Measurements from ENCODE around the gene TPP2.

TPP2 gene

DNA sequence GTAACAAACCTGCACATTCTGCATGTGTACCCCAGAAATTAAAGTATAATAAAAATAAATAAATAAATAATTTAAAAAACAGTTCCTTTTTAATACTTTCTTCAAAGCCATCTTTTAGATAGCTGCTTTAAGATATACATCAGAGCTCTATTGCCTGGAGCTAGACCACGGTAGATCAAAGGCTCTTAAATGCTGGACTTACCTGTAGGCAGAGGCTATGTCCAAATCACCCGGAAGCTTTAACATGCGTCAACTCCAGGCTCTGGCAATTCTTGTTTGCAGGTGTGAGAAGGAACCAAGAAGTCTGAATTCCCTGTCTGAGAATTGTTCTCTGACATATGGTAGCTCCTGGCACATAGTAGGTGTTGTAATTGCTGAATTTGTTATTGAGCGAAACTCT is 99.7 kb downstream of the TPP2 start:
- DNase-seq = no peak

DNA sequence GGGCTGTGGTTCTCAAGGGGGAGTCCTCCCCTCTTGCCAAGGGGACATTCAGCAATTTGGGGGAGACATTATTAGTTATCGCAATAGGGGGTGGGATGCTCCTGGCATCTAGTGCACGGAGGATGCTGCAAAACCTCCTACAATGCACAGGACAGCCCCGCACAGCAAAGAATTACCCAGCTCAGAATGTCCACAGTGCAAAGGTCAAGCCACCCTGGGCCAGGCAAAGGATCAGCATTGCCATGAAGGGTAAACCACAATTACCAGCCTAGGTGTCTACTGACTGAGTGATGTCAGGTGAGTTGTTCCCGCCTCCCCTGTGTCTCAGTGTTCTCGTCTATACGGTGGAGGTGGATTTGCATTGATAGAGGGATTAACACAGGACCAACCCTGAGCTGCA is 100.5 kb downstream of the TPP2 start:
- no peak for DNase-seq

GRCh38 chr13:102697929-102698648 is 101.3 kb downstream of the TPP2 start:
- no peak for DNase-seq

- DNase-seq = no peak
Measured at GRCh38 chr13:102698649-102698980, 101.8 kb downstream of the TPP2 start.

DNA sequence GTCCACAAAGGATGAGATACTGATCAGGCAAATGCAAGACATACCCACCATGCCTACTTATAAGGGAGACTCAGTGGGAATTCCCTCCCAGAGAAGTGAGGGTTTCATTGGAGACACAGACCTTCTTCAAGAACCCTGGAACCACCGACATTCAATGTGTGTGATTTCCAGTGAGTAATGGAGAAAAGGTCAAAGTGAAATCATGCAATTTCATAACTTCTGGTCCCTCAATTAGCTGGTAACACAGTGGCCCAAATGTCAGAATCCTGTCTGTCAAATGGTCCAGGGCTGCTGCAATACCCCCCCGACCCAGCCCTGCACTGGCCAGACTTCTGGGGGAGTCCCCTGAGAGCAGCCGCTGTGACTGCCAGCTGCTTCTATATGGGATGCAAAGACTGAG is 102.7 kb downstream of the TPP2 start:
- DNase-seq = no peak

DNA sequence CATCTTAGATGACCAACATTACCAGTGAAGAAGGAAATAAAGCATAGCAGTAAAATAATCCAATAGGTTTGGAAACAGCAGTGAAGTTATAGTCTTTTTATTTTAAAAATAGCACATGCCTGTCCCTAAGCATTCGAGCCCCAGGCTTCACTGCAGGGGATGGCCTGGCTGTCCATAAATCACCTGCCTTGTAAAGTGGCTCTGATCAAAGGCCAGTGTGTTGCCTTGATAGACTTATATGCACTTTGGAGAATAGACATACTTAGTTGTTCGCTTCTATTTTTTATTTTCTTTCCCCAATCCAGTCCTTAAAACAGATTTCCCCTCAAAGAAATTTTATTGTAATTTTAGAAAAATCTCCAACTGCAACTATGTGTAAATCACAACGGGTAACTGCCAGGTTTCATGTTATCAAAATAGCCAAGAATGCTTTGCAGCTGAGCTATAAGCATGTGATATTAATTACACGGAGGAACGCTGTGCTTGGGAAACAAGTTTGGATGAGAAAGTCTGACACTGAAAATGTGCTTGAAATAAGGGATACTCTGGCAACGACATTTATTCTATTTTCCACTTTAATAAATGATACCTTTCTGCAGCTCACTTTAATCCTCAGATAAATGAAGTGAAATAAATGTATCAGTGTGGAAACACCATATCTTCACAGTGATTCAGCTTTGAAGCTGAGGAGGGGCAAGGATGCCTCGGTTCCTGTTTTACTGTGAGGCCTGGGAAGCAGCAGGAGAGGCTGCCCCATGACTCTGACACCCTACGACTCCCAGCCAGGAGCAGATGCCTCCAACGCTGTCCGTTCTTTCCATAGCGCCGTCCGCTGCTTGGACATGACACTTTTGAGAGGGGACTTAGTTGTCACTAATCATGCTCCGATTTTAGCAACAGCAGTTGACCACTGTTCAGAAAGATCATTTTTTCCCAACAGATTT is 103.6 kb downstream of the TPP2 start:
- no peak for DNase-seq

- no peak for DNase-seq
Measured at GRCh38 chr13:102701331-102701730, 104.5 kb downstream of the TPP2 start.

GRCh38 chr13:102702965-102703725 is 106.4 kb downstream of the TPP2 start:
- DNase-seq = no peak

GRCh38 chr13:102703726-102704035 is 106.9 kb downstream of the TPP2 start:
- no peak for DNase-seq

DNA sequence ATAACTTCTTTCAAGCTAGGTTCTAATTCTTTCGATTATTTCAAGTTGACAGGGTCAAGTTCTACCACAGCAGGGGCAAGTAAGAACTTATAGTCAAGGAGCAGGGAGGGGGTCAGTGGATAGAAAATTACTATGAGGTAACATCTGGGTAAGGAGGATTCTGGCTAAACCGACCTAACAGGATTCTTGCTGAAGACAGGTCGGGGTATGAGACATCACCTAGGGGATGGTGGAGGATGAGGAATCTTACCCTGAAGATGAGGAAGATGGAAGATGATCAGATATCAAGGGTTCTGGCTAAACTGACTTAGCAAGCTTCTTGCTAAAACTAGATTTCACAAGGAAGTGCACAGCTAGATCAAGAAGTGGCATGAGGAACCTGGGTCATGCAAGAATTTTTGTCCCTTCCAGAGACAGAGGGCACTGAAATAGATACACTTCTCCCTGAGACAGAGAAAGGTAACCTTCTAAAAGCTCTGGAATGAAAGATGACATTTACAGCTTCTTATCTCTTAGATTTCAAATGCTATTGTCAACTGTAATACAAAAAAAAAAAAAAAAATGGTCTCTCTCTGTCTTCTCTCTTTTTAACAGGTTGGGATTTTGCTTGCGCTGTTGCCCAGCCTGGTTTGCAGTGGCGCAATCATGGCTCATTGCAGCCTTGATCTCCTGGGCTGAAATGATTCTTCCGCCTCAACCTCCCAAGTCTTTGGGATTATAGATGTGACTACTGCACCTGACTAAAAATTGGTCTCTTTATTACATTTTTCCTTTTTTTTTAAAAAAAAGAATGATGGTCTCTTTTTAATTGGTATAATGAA is 107.7 kb downstream of the TPP2 start:
- no peak for DNase-seq

- no peak for DNase-seq
Measured at GRCh38 chr13:102707467-102707866, 110.7 kb downstream of the TPP2 start.

- no peak for DNase-seq
Measured at GRCh38 chr13:102708211-102708610, 111.4 kb downstream of the TPP2 start.

GRCh38 chr13:102708991-102709390 is 112.2 kb downstream of the TPP2 start:
- no peak for DNase-seq

GRCh38 chr13:102709536-102709935 is 112.8 kb downstream of the TPP2 start:
- DNase-seq = no peak

DNA sequence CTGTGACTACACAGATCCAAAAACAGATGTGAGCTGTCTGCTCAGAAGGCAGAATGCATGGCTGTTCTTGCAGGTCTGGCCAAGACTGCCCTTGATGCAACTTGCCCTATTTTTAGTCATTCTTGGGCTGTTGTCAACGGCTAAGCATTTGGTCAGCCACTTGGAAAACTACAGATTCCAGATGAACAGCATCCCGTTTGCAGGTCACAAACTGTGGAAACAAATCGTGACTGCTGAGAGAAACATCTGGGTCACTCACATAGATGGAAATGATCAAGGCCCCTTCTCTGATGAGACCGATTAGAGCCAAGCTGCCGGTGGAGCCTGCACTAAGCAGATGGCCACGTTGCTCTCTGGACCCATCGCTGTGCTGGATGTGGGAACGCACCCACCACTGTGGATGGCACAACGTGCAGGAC is 113.5 kb downstream of the TPP2 start:
- DNase-seq = no peak

DNA sequence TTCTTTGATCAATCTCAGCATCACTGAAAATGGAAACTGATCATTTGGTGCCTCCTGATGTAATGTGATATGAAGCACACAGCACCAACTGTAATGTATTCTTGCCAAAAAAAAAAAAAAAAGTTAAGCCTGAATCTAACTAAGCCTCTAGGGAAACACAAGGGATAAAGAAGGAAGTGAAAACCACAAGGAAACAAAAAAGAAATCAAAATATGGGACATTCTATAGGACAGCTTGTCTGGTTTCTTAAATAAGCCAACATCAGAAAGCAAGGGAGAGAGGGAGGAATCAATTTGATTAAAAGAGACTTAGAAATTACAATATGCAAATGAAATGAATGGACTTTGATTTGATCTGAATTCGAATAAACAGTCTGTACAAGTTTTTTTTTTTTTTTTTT is 118.7 kb downstream of the TPP2 start:
- no peak for DNase-seq

GRCh38 chr13:102718746-102719145 is 122.0 kb downstream of the TPP2 start:
- no peak for DNase-seq

DNA sequence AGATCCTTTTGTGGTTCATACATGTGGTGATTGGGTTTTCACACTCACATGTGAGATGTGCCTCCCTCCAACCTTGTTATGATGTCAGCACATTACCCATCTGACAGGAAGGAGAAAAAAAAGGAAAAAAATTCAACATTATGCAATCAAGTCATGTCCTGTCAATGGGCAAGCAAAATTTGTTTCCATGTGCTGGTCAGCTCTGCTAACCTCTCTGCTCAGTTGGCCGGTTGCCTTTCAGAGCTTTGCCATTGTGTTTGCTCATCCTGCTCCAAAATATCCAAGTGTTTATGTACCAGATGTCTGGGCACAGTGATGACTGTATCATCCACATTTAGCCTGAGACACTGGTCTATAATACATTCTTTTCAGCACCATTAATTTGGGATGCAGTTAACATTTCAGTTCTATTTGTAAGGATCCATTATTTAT is 125.0 kb downstream of the TPP2 start:
- DNase-seq = no peak

GRCh38 chr13:102724923-102725322 is 128.1 kb downstream of the TPP2 start:
- DNase-seq = no peak

- DNase-seq = no peak
Measured at GRCh38 chr13:102726430-102726829, 129.6 kb downstream of the TPP2 start.

Measured in stimulated activated CD8-positive, alpha-beta memory T cell treated with anti-CD3 and anti-CD28 coated beads, Interleukin-4, amount 100 ng/mL, for 48 hours (primary cell).